Skeletal muscle tissue (tissue), 4 donors: Measurements from ENCODE around the gene REG4. TPM values are rescaled to one million over a fixed set of nuclear protein-coding genes. Genes with fewer than 3 reads are reported as not detected.
"Not testable (repeated sequence)": the region's sequence is repeated elsewhere in the genome, so short reads cannot be mapped to it uniquely, and the experiment has no call there.

ENCODE experiments used
- H3K27ac ChIP-seq: one replicate; pipeline ENCODE4 v1.7.0; 2013; ENCODE audit warnings: mild to moderate bottlenecking, low read depth, low read length, inconsistent platforms
- H3K27me3 ChIP-seq, 3 donors: one replicate each; pipeline ENCODE4 v1.7.0; 2013; ENCODE audit warnings: low read length in 3 of 3; ENCODE audit not compliant: control insufficient read depth in 3 of 3, insufficient read depth in 3 of 3
- H3K36me3 ChIP-seq, 3 donors: one replicate each; pipeline ENCODE4 v1.7.0; 2013; ENCODE audit warnings: low read length in 3 of 3; ENCODE audit not compliant: control insufficient read depth in 3 of 3, insufficient read depth in 3 of 3
- H3K4me1 ChIP-seq, 3 donors: one replicate each; pipeline ENCODE4 v1.7.0; 2013; ENCODE audit warnings: low read length in 3 of 3, mild to moderate bottlenecking in 3 of 3; ENCODE audit not compliant: control insufficient read depth in 3 of 3, insufficient read depth in 3 of 3
- H3K4me3 ChIP-seq, 3 donors: one replicate each; pipeline ENCODE4 v1.7.0; 2013; ENCODE audit warnings: low read length in 3 of 3
- H3K9ac ChIP-seq, 3 donors: one replicate each; pipeline ENCODE4 v1.7.0; 2013; ENCODE audit warnings: low read length in 3 of 3, mild to moderate bottlenecking in 3 of 3, moderate library complexity in 2 of 3, low read depth in 1 of 3
- H3K9me3 ChIP-seq, 3 donors: one replicate each; pipeline ENCODE4 v1.7.0; 2013; ENCODE audit warnings: low read length in 3 of 3; ENCODE audit not compliant: control insufficient read depth in 3 of 3
- total RNA-seq: library from RNA; depleted of rRNA; stranded (reverse); fragments of >200 nt; gene quantifications from one replicate; pipeline ENCODE4 v1.2.3, GENCODE V29; 2014
- donor health status: Osteomylitis.

The REG4 gene
- not detected for total RNA-seq

DNA sequence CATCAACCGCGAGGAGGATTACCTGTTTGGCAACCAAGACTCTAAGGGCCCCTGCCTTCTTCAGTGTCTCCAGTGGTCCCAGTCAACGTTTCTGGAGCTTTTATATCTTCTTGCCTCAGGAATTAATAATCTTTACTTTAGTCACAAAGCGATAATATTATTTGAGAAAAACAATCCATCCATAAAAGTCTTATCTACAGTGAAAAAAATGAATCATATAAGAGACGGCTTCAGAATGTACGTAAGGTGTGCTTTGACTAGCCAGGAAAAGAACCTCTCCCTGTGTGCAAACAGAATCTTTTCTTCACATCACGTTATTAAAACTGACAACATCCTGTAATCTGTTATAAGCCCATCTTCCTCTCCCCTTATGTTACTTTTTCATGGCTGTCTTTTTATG lies at the start of gene REG4:
TSS of gene REG4 (minus strand) at position 74 of the 400 bp plus-strand sequence. CDS start 2,691 bp downstream, outside the sequence.
- Histone ChIP-seq H3K9ac (no peak within 1 kb of the TSS), H3K4me1 (no peaks in the 10 kb centered on the region), H3K36me3 (no peaks in the 10 kb centered on the region), H3K27me3 (peaks cover 7% of the 10 kb centered on the region in 3 donors), H3K27ac (no peak within 1 kb of the TSS), H3K4me3 (no peak within 1 kb of the TSS), H3K9me3 (no peaks in the 10 kb centered on the region)

DNA sequence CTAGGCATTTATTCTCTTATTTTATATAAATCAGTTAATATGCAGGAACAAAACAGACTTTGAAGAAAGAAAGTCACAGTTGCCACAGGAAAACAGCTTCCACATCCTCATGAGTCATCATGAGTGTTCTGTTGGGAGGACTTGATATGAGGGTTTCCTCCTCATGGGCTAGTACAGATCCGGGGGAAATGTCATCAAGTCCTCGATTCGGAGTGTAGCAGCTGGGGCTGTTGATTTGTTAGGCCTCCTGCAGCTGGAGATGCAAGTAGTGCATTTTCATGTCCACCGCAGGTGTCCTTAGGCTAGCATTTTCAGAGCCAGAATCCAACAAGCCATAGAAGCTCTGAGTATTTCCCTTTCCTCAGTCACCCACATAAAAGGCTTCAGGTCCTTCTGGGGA lies 48.4 kb upstream of the REG4 start:
- Histone ChIP-seq H3K4me1 (no peaks in the 10 kb centered on the region), H3K27ac (no peak overlapping the region), H3K36me3 (no peaks in the 10 kb centered on the region), H3K4me3 (no peak overlapping the region), H3K9ac (no peak overlapping the region), H3K9me3 (no peaks in the 10 kb centered on the region), H3K27me3 (no peaks in the 10 kb centered on the region)

DNA sequence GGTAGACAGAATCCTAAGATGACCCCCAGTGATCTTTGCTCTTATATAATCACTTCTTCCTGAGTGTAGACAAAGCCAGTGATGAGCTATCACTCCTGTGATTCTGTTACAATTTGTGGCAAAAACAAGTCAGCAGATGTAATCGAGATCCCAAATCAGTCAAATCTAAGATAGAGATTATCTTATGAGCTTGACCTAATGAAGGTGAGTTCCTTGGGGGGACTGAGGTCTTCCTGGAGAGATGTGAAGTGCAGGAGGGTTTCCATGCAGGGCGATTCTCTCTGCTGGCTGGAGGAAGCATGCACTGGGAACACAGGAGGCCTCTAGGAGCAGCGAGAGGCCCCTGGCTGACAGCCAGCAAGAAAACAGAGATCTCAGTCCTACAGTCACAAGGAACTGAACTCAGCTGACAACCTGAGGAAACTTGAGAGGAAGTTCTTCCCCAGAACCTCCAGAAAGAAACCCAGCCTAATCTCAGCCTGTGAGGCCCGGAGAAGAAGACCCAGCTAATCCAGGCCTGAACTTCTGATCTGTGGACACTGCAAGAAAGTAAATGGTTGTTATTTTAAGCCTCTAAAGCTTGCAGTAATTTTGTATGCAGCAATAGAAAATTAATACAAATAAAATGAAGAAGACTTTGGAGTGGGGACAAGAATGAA lies 47.4 kb upstream of the REG4 start:
- H3K27ac ChIP-seq, H3K9ac ChIP-seq: not testable (repeated sequence)

DNA sequence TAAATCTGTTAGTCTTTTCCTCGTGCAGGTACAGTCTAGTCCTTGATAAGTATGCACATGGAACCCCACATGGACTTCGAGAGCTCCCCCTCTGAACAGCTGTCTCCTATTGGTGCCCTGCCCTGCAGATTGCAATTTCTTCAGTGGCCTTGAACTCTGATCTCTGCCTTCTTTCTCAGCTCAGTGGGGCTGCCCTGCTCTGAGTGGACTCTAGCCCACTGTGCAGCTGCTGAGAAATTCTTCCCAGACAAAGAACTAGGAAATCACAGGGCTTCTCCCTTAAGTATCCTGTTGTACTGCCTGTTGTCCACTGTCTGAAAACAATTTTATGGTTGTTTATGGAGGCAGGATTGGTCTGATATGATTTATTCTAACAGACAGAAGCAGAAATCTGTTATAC lies 46.9 kb upstream of the REG4 start:
- H3K9me3 ChIP-seq = no peaks in the 10 kb centered on the region
- H3K36me3 ChIP-seq = no peaks in the 10 kb centered on the region
- H3K27ac ChIP-seq = no peak overlapping the region
- no peak overlapping the region for H3K4me3 ChIP-seq
- no peaks in the 10 kb centered on the region for H3K4me1 ChIP-seq
- H3K9ac ChIP-seq = no peak overlapping the region
- no peaks in the 10 kb centered on the region for H3K27me3 ChIP-seq

More for the DNA sequence above, 47.4 kb upstream of the REG4 start:
- not testable (repeated sequence) for H3K4me3 ChIP-seq, H3K27me3 ChIP-seq, H3K4me1 ChIP-seq, H3K36me3 ChIP-seq, H3K9me3 ChIP-seq

DNA sequence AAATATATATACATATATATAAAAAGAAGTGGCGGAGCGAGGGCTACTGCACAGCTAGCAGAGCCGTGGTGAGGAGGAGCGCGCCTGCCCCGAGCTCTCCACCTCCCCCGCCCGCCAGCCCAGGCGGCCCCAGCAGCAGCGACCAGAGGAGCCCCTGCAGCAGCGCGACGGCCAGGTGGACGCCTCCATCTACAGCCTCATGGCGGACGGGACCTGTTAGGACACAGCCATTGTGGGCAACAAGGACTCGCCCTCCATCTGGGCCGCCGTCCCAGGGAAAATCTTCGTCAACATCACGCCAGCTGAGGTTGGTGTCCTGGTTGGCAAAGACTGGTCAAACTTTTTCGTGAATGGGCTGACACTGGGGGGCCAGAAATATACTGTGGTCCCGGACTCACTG lies 41.9 kb upstream of the REG4 start:
- H3K36me3 ChIP-seq = no peaks in the 10 kb centered on the region
- H3K9me3 ChIP-seq = no peaks in the 10 kb centered on the region
- H3K27me3 ChIP-seq = no peaks in the 10 kb centered on the region
- no peak overlapping the region for H3K27ac ChIP-seq
- no peak overlapping the region for H3K9ac ChIP-seq
- H3K4me3 ChIP-seq = no peak overlapping the region
- H3K4me1 ChIP-seq = no peaks in the 10 kb centered on the region

DNA sequence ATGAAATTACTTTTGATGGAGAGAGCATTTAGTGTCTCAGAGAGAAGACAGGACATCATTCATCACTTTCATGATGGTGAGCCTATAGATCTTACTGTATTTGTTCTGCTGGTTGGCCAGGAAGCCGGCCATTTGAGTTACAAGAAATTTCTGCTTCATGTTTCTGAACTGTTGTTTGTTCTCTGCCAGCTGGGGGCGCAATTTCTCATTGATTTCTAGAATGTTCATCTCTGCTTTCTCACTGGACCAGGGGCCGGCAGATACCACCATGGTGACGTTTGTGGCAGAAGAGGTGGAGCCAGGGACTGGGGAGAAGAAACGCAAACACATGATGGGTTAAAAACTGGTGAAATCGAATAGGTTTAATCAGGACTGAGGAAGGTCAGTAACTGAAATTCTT lies 32.9 kb upstream of the REG4 start:
- not testable (repeated sequence) for H3K9me3 ChIP-seq, H3K9ac ChIP-seq, H3K27me3 ChIP-seq, H3K4me1 ChIP-seq, H3K36me3 ChIP-seq, H3K27ac ChIP-seq, H3K4me3 ChIP-seq

DNA sequence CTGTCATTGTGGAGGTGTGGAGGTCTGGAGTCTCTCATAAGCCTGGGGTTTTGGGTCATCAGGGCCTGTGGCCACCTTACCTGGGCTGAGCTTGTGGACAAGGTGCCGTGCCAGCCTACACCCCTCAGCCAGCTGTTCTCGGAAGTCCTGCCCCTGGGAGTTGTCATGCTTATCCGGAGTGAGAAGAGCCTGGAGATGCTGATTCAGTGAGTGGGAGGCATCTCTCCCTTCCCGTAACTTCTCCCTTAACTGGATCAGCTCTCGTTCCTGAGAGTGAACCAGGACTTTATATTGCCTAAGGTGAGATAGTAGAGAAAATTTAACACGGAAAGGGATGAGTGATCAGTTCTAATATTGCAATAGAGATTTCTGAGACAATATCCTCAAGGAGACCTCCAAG lies 30.0 kb upstream of the REG4 start:
- H3K27me3 ChIP-seq = peaks cover 0 to 2% (median 2%) of the 10 kb centered on the region in 3 donors
- no peaks in the 10 kb centered on the region for H3K9me3 ChIP-seq
- H3K9ac ChIP-seq = no peak overlapping the region
- H3K27ac ChIP-seq = no peak overlapping the region
- no peaks in the 10 kb centered on the region for H3K4me1 ChIP-seq
- H3K36me3 ChIP-seq = no peaks in the 10 kb centered on the region
- H3K4me3 ChIP-seq = no peak overlapping the region

DNA sequence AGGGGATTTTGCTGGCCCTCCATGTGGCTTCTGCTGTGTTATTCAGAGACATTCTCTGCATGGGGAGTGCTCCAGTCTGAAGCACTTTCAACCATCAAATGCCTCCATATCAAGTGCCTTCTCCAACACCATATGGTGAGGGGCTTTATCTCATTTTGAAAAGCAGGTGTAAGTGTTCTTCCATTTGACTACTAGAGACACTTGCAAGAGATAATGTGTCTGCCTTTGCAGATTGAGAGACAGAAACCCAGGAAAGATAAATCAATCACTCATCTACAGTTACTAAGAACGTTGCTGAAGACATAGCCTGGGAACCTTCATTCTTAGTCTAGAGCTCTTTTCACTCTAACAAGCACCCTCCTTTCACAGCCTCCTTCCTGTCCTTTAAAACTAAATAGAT lies 29.5 kb upstream of the REG4 start:
- no peaks in the 10 kb centered on the region for H3K4me1 ChIP-seq
- H3K27ac ChIP-seq = no peak overlapping the region

DNA sequence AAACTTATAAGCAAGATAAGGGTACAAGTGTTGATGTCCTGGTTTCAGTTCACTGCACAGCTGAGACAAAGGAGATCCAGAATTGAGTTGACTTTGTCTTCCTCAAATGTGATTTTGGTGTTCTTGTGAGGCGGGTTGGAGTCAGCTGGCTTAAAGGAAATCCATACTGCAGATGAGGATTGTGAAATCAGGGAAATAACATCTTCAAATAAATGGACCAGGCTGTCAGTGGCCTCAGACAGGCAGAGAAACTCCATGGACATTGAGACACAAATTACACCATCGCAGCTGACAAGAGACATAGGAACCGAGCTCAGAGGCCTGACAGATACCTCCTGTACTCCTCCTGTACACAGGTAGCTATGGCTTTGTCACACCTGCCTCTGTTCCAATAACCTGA lies 27.0 kb upstream of the REG4 start:
- Histone ChIP-seq H3K27me3 (peaks cover 2 to 3% (median 2%) of the 10 kb centered on the region in 3 donors), H3K9ac (no peak overlapping the region)

More for the DNA sequence above, 29.5 kb upstream of the REG4 start:
- no peak overlapping the region for H3K9ac ChIP-seq
- peaks cover 2 to 3% (median 2%) of the 10 kb centered on the region in 3 donors for H3K27me3 ChIP-seq
- no peaks in the 10 kb centered on the region for H3K9me3 ChIP-seq
- no peaks in the 10 kb centered on the region for H3K36me3 ChIP-seq
- H3K4me3 ChIP-seq = no peak overlapping the region

DNA sequence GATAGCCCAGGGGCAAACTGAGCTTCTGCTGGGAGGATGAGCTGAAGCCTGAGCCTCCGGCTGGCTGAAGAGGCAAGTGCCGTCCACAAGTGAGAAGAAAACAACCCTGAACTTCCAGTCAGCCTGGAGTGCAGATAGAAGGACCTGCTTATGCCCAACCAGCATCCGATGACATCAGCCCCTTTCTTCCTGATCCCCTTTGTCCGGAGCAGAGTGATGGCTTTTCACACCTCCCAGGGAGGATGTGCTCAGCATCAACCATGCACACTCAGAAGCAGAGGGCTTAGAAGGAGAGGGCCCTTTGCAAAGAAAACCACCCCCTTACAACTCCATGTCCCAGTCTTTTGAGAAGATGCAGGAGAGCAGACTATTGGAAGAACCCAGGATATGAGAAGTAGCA lies 23.7 kb upstream of the REG4 start:
- Histone ChIP-seq H3K27ac (no peak overlapping the region), H3K4me1 (no peaks in the 10 kb centered on the region), H3K36me3 (no peaks in the 10 kb centered on the region), H3K9me3 (no peaks in the 10 kb centered on the region), H3K27me3 (peaks cover 0 to 3% (median 0%) of the 10 kb centered on the region in 3 donors), H3K9ac (no peak overlapping the region), H3K4me3 (no peak overlapping the region)

More for the DNA sequence above, 27.0 kb upstream of the REG4 start:
- Histone ChIP-seq H3K4me3 (no peak overlapping the region), H3K9me3 (no peaks in the 10 kb centered on the region), H3K27ac (no peak overlapping the region), H3K4me1 (no peaks in the 10 kb centered on the region), H3K36me3 (no peaks in the 10 kb centered on the region)
